Spleen (tissue), 7 donors: Measurements from ENCODE around the gene ITIH3.

Source experiments
- POLR2AphosphoS5 ChIP-seq, 3 donors: sonication (generic); formaldehyde crosslinking; IDR thresholded peaks; one replicate each; pipeline ENCODE4 v1.5.1; 2017; ENCODE audit warnings: antibody characterized with exemption in 3 of 3
- TF ChIP-seq, protein P1 (sequence below), 11 experiments: fragments of 200-600 bp in 7 of 11; fragments of 450-650 bp in 4 of 11; sonication (generic) in 4 of 11; IDR thresholded peaks in 8 of 11; conservative IDR thresholded peaks in 3 of 11; 1 replicate in 7 of 11; 2 replicates in 4 of 11; pipeline versions ENCODE4 v1.4.0 to v1.8.0; 2016 to 2021; ENCODE audit warnings: antibody characterized with exemption in 11 of 11, inconsistent platforms in 4 of 11, mild to moderate bottlenecking in 1 of 11
- donor health status: DM: no; HTN: no; CAD: no; lungs with moderate emphysema.
- donor health status: DM: no; HTN: no; CAD: no.
- donor health status: DM: no; HTN: no; CAD: no.

DNA sequence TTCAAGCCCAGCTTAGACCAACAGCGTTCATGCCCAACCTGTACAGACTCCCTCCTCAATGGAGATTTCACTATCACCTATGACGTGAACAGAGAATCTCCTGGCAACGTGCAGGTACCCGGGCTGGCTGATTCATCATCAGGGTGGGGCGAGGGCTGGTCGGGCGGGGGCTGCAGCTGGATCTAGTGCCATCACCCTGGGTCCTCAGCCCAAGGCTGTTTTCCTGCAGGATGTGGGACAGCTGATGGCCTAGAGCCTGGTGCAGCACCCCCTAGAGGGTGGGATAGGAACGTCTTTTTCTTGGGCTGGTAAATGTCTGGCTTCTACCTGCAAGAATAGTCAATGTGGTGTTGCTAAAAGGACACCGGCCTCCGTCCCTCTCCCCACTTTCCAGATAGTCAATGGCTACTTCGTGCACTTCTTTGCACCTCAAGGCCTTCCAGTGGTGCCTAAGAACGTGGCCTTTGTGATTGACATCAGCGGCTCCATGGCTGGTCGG is 4.4 kb downstream of the ITIH3 start:
- no peak for TF ChIP-seq POLR2AphosphoS5 (IDR thresholded peaks at IDR 0.05)
- TF ChIP-seq, protein P1, sequence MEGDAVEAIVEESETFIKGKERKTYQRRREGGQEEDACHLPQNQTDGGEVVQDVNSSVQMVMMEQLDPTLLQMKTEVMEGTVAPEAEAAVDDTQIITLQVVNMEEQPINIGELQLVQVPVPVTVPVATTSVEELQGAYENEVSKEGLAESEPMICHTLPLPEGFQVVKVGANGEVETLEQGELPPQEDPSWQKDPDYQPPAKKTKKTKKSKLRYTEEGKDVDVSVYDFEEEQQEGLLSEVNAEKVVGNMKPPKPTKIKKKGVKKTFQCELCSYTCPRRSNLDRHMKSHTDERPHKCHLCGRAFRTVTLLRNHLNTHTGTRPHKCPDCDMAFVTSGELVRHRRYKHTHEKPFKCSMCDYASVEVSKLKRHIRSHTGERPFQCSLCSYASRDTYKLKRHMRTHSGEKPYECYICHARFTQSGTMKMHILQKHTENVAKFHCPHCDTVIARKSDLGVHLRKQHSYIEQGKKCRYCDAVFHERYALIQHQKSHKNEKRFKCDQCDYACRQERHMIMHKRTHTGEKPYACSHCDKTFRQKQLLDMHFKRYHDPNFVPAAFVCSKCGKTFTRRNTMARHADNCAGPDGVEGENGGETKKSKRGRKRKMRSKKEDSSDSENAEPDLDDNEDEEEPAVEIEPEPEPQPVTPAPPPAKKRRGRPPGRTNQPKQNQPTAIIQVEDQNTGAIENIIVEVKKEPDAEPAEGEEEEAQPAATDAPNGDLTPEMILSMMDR (IDR thresholded peaks at IDR 0.05 in 8 of 11, conservative IDR thresholded peaks at IDR 0.05 in 3 of 11) = peak in 5 of 11 experiments; percentile 40 to 56 (median 45)
